ENCODE data around the gene PRRT1B. TPM values are rescaled to one million over a fixed set of nuclear protein-coding genes. Genes with fewer than 3 reads are reported as not detected.

The PRRT1B gene
- polyA plus RNA-seq, 2 of the 4 experiments (the other 2 are of a cell fraction), result 0.79 to 0.80 TPM

DNA sequence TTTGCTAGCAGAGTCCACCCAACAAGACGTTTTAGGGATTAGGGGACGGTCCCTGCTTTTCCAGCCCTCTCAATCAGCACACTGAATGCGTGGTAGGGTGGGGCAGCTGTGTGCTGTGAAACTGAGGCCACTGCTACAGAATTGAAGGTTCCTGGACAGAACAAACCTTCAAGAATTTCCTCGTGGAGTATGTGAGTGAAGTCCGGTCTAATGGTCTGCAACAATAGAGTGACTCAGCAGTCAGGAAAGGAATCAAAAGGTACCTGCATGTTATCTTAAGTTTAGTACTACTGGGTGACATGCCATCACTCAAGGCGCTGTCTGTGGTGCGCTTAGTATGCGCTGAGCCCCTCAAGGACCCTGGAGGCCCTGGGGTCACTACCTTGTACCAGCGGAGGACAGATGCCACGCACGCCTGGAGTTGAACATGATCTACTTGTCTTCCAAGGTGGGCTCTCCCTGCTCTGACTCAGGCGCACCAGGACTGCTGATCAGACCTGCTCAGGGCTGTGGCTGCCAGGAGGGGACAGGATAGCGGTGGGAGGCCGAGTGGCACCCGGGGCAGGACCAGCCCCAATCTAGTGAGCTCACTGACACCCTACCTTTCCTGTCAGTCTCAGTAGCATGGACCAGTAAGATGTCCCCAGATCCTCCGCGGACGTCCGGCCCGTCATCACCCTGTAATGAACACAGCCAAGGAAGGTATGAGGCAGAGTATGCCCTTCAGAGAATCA lies 50.5 kb downstream of the PRRT1B start:
- no peaks in the 10 kb centered on the region for H3K9me3 ChIP-seq
- ATAC-seq (no peak), FAIRE-seq (no peak), DNase-seq (ENCODE audit: low read depth in 1 of 2, low spot score in 1 of 2) (no peak)
- TF ChIP-seq MAFK (IDR thresholded peaks at IDR 0.05; ENCODE audit: partially characterized antibody), result peak; percentile 39
- no peak for TF ChIP-seq EHMT2 (IDR thresholded peaks at IDR 0.05; ENCODE audit: low read depth)
- ChIA-PET CTCF (interaction anchor here (1.3 to 27.5 kb wide), 3 partner anchors 7 to 148 kb away, joined by 5 to 737 read pairs (median 5); partner anchors contain the start of gene RAPGEF1), POLR2A (no interaction called here)
- WGBS (ENCODE audit: missing lambda C conversion rate), result 86% methylated on average over 17 of the region's 20 CpGs
- H3K4me2 ChIP-seq, result peak overlapping the region; percentile 28; the same call in 2 of the 3 replicates
- H3K4me1 ChIP-seq, result peaks cover 23% of the 10 kb centered on the region
- no peak overlapping the region for H3K4me3 ChIP-seq
- peak overlapping the region; percentile 58 to 77 for H3K27ac ChIP-seq

DNA sequence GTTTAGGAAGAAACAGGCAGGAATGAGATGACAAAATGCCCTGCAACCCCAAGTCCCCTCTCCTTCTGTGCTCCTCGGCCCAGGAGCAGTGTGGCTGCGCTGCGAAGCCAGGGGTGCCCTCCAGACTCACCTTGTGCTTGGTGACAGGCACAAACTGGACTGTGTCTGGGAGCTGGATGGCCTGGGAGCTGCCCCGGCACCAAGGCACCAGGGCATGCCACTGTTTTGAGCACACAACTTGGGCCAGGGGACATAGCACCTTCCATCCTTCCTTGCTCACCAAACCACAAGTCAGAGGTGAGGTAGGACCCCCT lies 51.1 kb downstream of the PRRT1B start:
- POLR2A ChIA-PET, result no interaction called here
- H3K27ac ChIP-seq, result peak overlapping the region; percentile 58 to 77; a peak in 4 of 6 replicates
- 92% methylated on average over 4 of the region's 4 CpGs for WGBS (ENCODE audit: missing lambda C conversion rate)
- TF ChIP-seq RCOR1 (IDR thresholded peaks at IDR 0.05; ENCODE audit: low read depth, low read length) (no peak), EP300 (IDR thresholded peaks at IDR 0.05) (no peak), CEBPB (IDR thresholded peaks at IDR 0.05) (no peak), MAFK (IDR thresholded peaks at IDR 0.05; ENCODE audit: partially characterized antibody) (no peak), ESRRA (IDR thresholded peaks at IDR 0.05; ENCODE audit: borderline replicate concordance, low read length) (no peak)
- TF ChIP-seq, protein P1, sequence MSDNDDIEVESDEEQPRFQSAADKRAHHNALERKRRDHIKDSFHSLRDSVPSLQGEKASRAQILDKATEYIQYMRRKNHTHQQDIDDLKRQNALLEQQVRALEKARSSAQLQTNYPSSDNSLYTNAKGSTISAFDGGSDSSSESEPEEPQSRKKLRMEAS (IDR thresholded peaks at IDR 0.05), result no peak
- TF ChIP-seq, protein P2, sequence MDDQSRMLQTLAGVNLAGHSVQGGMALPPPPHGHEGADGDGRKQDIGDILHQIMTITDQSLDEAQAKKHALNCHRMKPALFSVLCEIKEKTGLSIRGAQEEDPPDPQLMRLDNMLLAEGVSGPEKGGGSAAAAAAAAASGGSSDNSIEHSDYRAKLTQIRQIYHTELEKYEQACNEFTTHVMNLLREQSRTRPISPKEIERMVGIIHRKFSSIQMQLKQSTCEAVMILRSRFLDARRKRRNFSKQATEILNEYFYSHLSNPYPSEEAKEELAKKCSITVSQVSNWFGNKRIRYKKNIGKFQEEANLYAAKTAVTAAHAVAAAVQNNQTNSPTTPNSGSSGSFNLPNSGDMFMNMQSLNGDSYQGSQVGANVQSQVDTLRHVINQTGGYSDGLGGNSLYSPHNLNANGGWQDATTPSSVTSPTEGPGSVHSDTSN (IDR thresholded peaks at IDR 0.05), result no peak
- FAIRE-seq (no peak), ATAC-seq (no peak), DNase-seq (ENCODE audit: low read depth in 1 of 2, low spot score in 1 of 2) (no peak)
- H3K9me3 ChIP-seq, result no peaks in the 10 kb centered on the region
- H3K4me1 ChIP-seq, result peaks cover 22% of the 10 kb centered on the region
- CTCF ChIA-PET, result interaction anchor here (1.3 to 27.5 kb wide), 2 partner anchors 9 to 147 kb away, joined by 5 to 737 read pairs; partner anchors contain the start of gene RAPGEF1
- H3K4me3 ChIP-seq, result no peak overlapping the region
- no peak overlapping the region for H3K4me2 ChIP-seq

DNA sequence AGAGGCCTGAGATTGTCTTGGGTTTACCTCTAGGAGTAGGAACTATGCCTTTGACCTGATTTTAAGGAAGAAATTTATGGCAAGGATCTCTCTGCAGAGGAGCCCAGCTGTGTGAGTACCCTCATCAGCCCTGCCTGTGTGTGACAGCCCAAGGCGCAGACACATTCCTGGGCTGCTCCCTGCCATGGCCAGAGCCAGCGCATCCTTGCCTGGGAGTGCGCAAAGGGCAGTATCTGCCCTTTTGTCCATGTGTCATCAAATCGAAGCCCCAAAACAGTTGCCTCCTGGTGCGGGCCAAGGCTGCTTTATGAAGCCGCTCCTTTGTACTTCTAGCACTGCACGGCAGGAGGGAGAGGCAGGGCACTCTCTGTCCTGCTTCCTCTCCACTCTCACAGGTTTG lies 51.9 kb downstream of the PRRT1B start:
- no peak overlapping the region for H3K27ac ChIP-seq
- peaks cover 21% of the 10 kb centered on the region for H3K4me1 ChIP-seq
- no peak for TF ChIP-seq CHD2 (IDR thresholded peaks at IDR 0.05; ENCODE audit: low read length, partially characterized antibody)
- TF ChIP-seq RCOR1 (IDR thresholded peaks at IDR 0.05; ENCODE audit: low read depth, low read length), result no peak
- TF ChIP-seq, protein P3, sequence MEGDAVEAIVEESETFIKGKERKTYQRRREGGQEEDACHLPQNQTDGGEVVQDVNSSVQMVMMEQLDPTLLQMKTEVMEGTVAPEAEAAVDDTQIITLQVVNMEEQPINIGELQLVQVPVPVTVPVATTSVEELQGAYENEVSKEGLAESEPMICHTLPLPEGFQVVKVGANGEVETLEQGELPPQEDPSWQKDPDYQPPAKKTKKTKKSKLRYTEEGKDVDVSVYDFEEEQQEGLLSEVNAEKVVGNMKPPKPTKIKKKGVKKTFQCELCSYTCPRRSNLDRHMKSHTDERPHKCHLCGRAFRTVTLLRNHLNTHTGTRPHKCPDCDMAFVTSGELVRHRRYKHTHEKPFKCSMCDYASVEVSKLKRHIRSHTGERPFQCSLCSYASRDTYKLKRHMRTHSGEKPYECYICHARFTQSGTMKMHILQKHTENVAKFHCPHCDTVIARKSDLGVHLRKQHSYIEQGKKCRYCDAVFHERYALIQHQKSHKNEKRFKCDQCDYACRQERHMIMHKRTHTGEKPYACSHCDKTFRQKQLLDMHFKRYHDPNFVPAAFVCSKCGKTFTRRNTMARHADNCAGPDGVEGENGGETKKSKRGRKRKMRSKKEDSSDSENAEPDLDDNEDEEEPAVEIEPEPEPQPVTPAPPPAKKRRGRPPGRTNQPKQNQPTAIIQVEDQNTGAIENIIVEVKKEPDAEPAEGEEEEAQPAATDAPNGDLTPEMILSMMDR (IDR thresholded peaks at IDR 0.05), result no peak
- TF ChIP-seq RAD21 (conservative IDR thresholded peaks at IDR 0.05 in 1 of 2, IDR thresholded peaks at IDR 0.05 in 1 of 2), result no peak
- TF ChIP-seq, protein P4, sequence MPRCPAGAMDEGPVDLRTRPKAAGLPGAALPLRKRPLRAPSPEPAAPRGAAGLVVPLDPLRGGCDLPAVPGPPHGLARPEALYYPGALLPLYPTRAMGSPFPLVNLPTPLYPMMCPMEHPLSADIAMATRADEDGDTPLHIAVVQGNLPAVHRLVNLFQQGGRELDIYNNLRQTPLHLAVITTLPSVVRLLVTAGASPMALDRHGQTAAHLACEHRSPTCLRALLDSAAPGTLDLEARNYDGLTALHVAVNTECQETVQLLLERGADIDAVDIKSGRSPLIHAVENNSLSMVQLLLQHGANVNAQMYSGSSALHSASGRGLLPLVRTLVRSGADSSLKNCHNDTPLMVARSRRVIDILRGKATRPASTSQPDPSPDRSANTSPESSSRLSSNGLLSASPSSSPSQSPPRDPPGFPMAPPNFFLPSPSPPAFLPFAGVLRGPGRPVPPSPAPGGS (IDR thresholded peaks at IDR 0.05), result no peak
- TF ChIP-seq, protein P1 (IDR thresholded peaks at IDR 0.05), result no peak
- TF ChIP-seq ZFP36 (IDR thresholded peaks at IDR 0.05; ENCODE audit: borderline replicate concordance, partially characterized antibody), result no peak
- no peak for TF ChIP-seq NFE2L2 (conservative IDR thresholded peaks at IDR 0.05; ENCODE audit: low read length)
- TF ChIP-seq CHD4 (IDR thresholded peaks at IDR 0.05; ENCODE audit: borderline replicate concordance), result no peak
- no peak for TF ChIP-seq BHLHE40 (IDR thresholded peaks at IDR 0.05; ENCODE audit: low read depth, low read length)
- TF ChIP-seq, protein P2 (IDR thresholded peaks at IDR 0.05), result no peak
- no peak for TF ChIP-seq HOXB13 (CRISPR knock-in tag; IDR thresholded peaks at IDR 0.05; ENCODE audit: low read depth)
- no peak for TF ChIP-seq HDAC2 (IDR thresholded peaks at IDR 0.05)
- TF ChIP-seq, protein P5, sequence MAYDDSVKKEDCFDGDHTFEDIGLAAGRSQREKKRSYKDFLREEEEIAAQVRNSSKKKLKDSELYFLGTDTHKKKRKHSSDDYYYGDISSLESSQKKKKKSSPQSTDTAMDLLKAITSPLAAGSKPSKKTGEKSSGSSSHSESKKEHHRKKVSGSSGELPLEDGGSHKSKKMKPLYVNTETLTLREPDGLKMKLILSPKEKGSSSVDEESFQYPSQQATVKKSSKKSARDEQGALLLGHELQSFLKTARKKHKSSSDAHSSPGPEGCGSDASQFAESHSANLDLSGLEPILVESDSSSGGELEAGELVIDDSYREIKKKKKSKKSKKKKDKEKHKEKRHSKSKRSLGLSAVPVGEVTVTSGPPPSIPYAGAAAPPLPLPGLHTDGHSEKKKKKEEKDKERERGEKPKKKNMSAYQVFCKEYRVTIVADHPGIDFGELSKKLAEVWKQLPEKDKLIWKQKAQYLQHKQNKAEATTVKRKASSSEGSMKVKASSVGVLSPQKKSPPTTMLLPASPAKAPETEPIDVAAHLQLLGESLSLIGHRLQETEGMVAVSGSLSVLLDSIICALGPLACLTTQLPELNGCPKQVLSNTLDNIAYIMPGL (CRISPR knock-in tag; IDR thresholded peaks at IDR 0.05; ENCODE audit: borderline replicate concordance), result no peak
- TF ChIP-seq RNF2 (IDR thresholded peaks at IDR 0.05; ENCODE audit: borderline replicate concordance, low read depth), result no peak
- no peak for TF ChIP-seq HOXB5 (CRISPR knock-in tag; IDR thresholded peaks at IDR 0.05)
- no peak for TF ChIP-seq ZSCAN20 (CRISPR knock-in tag; IDR thresholded peaks at IDR 0.05)
- TF ChIP-seq GATA3 (IDR thresholded peaks at IDR 0.05; ENCODE audit: borderline replicate concordance), result no peak
- no peak for TF ChIP-seq EP300 (IDR thresholded peaks at IDR 0.05)
- TF ChIP-seq POLR2A (IDR thresholded peaks at IDR 0.05; ENCODE audit: low read length), result no peak
- no peak overlapping the region for H3K4me3 ChIP-seq
- ATAC-seq (no peak), FAIRE-seq (no peak), DNase-seq (ENCODE audit: low read depth in 1 of 2, low spot score in 1 of 2) (no peak)
- no peaks in the 10 kb centered on the region for H3K9me3 ChIP-seq
- WGBS (ENCODE audit: missing lambda C conversion rate), result 94% methylated on average over 7 of the region's 7 CpGs
- CTCF ChIA-PET, result interaction anchor here (0.6 to 27.5 kb wide), 5 partner anchors 10 to 494 kb away, joined by 3 to 737 read pairs (median 3); partner anchors contain the start of gene RAPGEF1
- POLR2A ChIA-PET, result no interaction called here
- no peak overlapping the region for H3K4me2 ChIP-seq
